SJSA1 (cell line): ENCODE results near the gene PPFIBP2. TPM values are rescaled to one million over a fixed set of nuclear protein-coding genes. Genes with fewer than 3 reads are reported as not detected.

Experiments
- DNase-seq, 2 experiments: peaks; one replicate each; pipeline ENCODE4 v3.0.0-alpha.2; 2015 to 2020; ENCODE audit warnings: low spot score in 2 of 2, low read depth in 1 of 2
- H3K27ac ChIP-seq: fragments of 250-450 bp; sonication (Bioruptor Pico); 2 replicates; pipeline ENCODE4 v1.5.1; 2020; ENCODE audit warnings: mild to moderate bottlenecking, moderate library complexity
- H3K27me3 ChIP-seq: fragments of 250-450 bp; sonication (Bioruptor Pico); replicated peaks from 2 replicates; pipeline ENCODE4 v1.5.1; 2020; ENCODE audit warnings: mild to moderate bottlenecking, moderate library complexity
- H3K36me3 ChIP-seq: fragments of 250-450 bp; sonication (Bioruptor Pico); 2 replicates; pipeline ENCODE4 v1.5.1; 2020; ENCODE audit warnings: mild to moderate bottlenecking
- H3K4me1 ChIP-seq: fragments of 250-450 bp; sonication (Bioruptor Pico); replicated peaks from 2 replicates; pipeline ENCODE4 v1.6.1; 2021; ENCODE audit warnings: mild to moderate bottlenecking
- H3K4me3 ChIP-seq: fragments of 250-450 bp; sonication (Bioruptor Pico); 2 replicates; pipeline ENCODE4 v1.5.1; 2020; ENCODE audit warnings: mild to moderate bottlenecking
- H3K9me3 ChIP-seq: fragments of 250-450 bp; sonication (Bioruptor Pico); replicated peaks from 2 replicates; pipeline ENCODE4 v1.5.1; 2020; ENCODE audit warnings: mild to moderate bottlenecking
- total RNA-seq: library from RNA; depleted of rRNA; stranded (reverse); fragments of >200 nt; shearing (Covaris generic); gene quantifications from 2 replicates; pipeline ENCODE4 v1.2.3, GENCODE V29; 2014

PPFIBP2 gene
- total RNA-seq, 1 experiment from 2014 or later = 7.4 TPM

- no peaks in the 10 kb centered on the region for H3K9me3 ChIP-seq
- no peaks in the 10 kb centered on the region for H3K4me1 ChIP-seq
- no peak for DNase-seq
- H3K36me3 ChIP-seq = no peaks in the 10 kb centered on the region
- H3K27ac ChIP-seq = no peak overlapping the region
- no peak overlapping the region for H3K4me3 ChIP-seq
- H3K27me3 ChIP-seq = no peaks in the 10 kb centered on the region
Observed at GRCh38 chr11:7524462-7525235, 10.8 kb downstream of the PPFIBP2 start.

- Histone ChIP-seq H3K9me3 (no peaks in the 10 kb centered on the region), H3K36me3 (no peaks in the 10 kb centered on the region), H3K27ac (no peak overlapping the region), H3K4me1 (no peaks in the 10 kb centered on the region), H3K4me3 (no peak overlapping the region), H3K27me3 (no peaks in the 10 kb centered on the region)
- no peak for DNase-seq
Observed at GRCh38 chr11:7525424-7525823, 11.6 kb downstream of the PPFIBP2 start.

GRCh38 chr11:7527029-7527428 lies 13.2 kb downstream of the PPFIBP2 start:
- Histone ChIP-seq H3K27ac (no peak overlapping the region), H3K4me1 (no peaks in the 10 kb centered on the region), H3K9me3 (no peaks in the 10 kb centered on the region), H3K4me3 (no peak overlapping the region), H3K27me3 (no peaks in the 10 kb centered on the region), H3K36me3 (no peaks in the 10 kb centered on the region)
- no peak for DNase-seq

GRCh38 chr11:7528514-7529049 lies 14.8 kb downstream of the PPFIBP2 start:
- Histone ChIP-seq H3K27me3 (no peaks in the 10 kb centered on the region), H3K9me3 (no peaks in the 10 kb centered on the region), H3K27ac (no peak overlapping the region), H3K36me3 (no peaks in the 10 kb centered on the region), H3K4me1 (no peaks in the 10 kb centered on the region), H3K4me3 (no peak overlapping the region)
- DNase-seq = no peak

- Histone ChIP-seq H3K36me3 (no peaks in the 10 kb centered on the region), H3K4me3 (no peak overlapping the region), H3K27ac (no peak overlapping the region), H3K9me3 (no peaks in the 10 kb centered on the region), H3K27me3 (no peaks in the 10 kb centered on the region), H3K4me1 (no peaks in the 10 kb centered on the region)
- no peak for DNase-seq
Observed at GRCh38 chr11:7530013-7530640, 16.3 kb downstream of the PPFIBP2 start.

- no peak for DNase-seq
- H3K36me3 ChIP-seq = no peaks in the 10 kb centered on the region
- H3K9me3 ChIP-seq = no peaks in the 10 kb centered on the region
- H3K27ac ChIP-seq = no peak overlapping the region
- H3K4me3 ChIP-seq = no peak overlapping the region
- no peaks in the 10 kb centered on the region for H3K27me3 ChIP-seq
- H3K4me1 ChIP-seq = no peaks in the 10 kb centered on the region
Observed at GRCh38 chr11:7531011-7531410, 17.2 kb downstream of the PPFIBP2 start.

GRCh38 chr11:7532405-7533145 lies 18.8 kb downstream of the PPFIBP2 start:
- Histone ChIP-seq H3K27ac (no peak overlapping the region), H3K27me3 (no peaks in the 10 kb centered on the region), H3K4me3 (no peak overlapping the region), H3K9me3 (no peaks in the 10 kb centered on the region), H3K36me3 (no peaks in the 10 kb centered on the region), H3K4me1 (no peaks in the 10 kb centered on the region)
- no peak for DNase-seq

GRCh38 chr11:7533199-7534041 lies 19.6 kb downstream of the PPFIBP2 start:
- Histone ChIP-seq H3K4me3 (no peak overlapping the region), H3K4me1 (no peaks in the 10 kb centered on the region), H3K27ac (no peak overlapping the region), H3K36me3 (no peaks in the 10 kb centered on the region), H3K27me3 (no peaks in the 10 kb centered on the region), H3K9me3 (no peaks in the 10 kb centered on the region)
- DNase-seq = no peak

- Histone ChIP-seq H3K36me3 (no peaks in the 10 kb centered on the region), H3K9me3 (no peaks in the 10 kb centered on the region), H3K4me1 (no peaks in the 10 kb centered on the region), H3K27me3 (no peaks in the 10 kb centered on the region), H3K4me3 (no peak overlapping the region), H3K27ac (no peak overlapping the region)
- no peak for DNase-seq
Observed at GRCh38 chr11:7534042-7534378, 20.2 kb downstream of the PPFIBP2 start.

- no peak overlapping the region for H3K27ac ChIP-seq
- no peaks in the 10 kb centered on the region for H3K27me3 ChIP-seq
- no peaks in the 10 kb centered on the region for H3K9me3 ChIP-seq
- DNase-seq = no peak
- no peaks in the 10 kb centered on the region for H3K36me3 ChIP-seq
- no peaks in the 10 kb centered on the region for H3K4me1 ChIP-seq
- H3K4me3 ChIP-seq = no peak overlapping the region
Observed at GRCh38 chr11:7536100-7536499, 22.3 kb downstream of the PPFIBP2 start.

GRCh38 chr11:7537265-7537664 lies 23.5 kb downstream of the PPFIBP2 start:
- no peaks in the 10 kb centered on the region for H3K36me3 ChIP-seq
- H3K4me1 ChIP-seq = no peaks in the 10 kb centered on the region
- no peak for DNase-seq
- H3K27ac ChIP-seq = no peak overlapping the region
- H3K27me3 ChIP-seq = no peaks in the 10 kb centered on the region
- H3K9me3 ChIP-seq = no peaks in the 10 kb centered on the region
- H3K4me3 ChIP-seq = no peak overlapping the region

- Histone ChIP-seq H3K27ac (no peak overlapping the region), H3K27me3 (no peaks in the 10 kb centered on the region), H3K4me3 (no peak overlapping the region), H3K36me3 (no peaks in the 10 kb centered on the region), H3K9me3 (no peaks in the 10 kb centered on the region), H3K4me1 (no peaks in the 10 kb centered on the region)
- DNase-seq = no peak
Observed at GRCh38 chr11:7538031-7538430, 24.2 kb downstream of the PPFIBP2 start.
